ENCODE results near the gene IL34.

The IL34 gene

DNA sequence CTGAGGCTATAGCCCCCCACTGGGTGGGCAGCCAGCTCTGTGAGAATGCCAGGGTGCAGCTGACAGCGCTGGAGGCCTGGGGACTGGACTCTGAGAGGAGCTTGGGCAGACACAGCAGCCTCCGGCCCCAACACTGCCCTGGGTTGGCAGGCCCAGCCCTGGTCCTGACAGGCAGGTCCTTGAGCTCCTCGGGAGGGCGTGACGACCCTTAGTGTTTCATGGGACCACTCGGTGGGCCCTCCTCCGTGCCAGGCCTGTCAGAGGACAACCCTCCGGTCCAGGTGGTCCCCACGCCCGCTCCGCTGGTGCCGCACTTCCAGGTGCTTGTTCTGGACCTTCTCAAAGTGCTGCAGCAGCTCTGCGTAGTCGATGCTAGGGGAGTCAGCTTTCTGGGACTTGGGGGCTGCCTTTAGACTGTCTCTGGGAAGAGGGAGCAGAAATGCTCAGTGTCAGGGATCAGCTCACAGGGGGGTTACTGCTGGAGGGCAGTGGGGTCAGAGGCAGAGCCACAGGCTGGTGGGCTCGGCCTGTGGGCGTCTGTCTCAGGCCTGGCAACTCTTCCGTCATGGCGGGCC is 41.4 kb downstream of the IL34 start:
- no peak for DNase-seq (ENCODE audit: low read depth, low spot score)

DNA sequence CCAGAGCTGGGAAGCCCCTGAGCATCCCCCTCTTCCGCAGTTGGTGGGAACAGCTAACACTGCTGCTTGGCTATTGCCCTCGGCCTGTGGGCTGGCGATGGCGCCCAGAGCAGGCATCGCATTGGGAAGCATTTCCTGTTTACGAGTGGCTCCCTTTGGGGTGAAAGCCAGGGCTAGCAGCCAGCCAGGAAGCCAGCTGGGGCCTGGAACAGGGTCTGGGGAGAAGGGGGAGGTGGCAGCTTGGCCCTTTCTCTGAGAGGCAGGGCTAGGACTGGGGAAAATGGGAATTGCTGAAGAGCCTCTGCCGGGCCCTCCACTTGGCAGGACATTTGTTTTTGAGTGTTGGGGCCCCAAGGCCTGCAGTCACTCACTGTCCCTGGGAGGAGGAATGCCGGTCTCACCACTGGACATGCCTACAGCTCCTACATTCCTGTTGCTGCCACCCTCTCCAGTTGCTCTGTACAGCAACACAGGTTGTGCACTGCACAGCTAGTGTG is 41.9 kb downstream of the IL34 start:
- no peak for DNase-seq (ENCODE audit: low read depth, low spot score)

DNA sequence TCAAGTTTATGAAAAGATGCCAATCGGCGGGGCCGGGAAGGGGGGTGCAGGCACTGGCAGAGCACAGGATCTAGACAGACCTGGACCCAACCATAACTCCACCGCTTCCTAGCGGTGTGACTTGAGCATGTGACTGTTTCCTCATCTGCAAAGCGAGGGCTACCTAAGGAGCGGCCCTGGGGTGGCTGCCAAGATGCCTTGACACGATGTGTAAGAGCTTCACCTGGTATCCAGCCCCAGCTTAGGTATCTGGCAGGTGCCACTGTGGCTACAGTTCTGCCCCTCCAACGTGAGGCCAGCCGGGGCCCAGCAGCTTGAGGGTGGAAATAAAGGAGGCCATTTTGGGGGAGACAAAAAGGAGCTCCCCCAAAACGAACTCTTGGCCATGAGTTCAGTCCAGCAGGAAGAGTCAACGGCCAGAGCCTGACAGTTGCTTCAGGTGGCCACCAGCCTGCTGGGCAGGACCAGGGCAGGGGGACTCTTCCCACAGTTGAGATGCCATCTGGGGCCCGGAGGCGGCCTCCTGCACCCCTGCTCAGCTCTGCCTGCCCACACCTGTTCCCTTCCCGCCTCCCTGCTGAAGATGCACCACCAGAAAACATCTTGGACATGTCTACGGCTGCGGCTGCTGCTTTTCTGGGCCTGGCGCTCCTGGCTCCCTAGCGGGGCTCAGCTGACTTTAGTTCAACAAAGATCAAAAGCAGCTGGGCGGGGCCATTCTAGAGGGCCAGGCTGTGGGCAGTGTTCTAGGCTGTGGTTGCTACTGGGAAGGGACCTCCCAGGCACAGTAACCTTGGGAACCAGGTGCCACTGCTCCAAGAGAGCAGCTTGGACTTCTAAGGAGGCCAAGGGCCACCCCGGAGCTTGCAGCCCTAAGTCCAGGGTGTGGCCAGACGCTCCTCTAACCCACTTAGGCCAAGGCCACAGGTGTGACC is 42.9 kb downstream of the IL34 start:
- no peak for DNase-seq (ENCODE audit: low read depth, low spot score)

DNA sequence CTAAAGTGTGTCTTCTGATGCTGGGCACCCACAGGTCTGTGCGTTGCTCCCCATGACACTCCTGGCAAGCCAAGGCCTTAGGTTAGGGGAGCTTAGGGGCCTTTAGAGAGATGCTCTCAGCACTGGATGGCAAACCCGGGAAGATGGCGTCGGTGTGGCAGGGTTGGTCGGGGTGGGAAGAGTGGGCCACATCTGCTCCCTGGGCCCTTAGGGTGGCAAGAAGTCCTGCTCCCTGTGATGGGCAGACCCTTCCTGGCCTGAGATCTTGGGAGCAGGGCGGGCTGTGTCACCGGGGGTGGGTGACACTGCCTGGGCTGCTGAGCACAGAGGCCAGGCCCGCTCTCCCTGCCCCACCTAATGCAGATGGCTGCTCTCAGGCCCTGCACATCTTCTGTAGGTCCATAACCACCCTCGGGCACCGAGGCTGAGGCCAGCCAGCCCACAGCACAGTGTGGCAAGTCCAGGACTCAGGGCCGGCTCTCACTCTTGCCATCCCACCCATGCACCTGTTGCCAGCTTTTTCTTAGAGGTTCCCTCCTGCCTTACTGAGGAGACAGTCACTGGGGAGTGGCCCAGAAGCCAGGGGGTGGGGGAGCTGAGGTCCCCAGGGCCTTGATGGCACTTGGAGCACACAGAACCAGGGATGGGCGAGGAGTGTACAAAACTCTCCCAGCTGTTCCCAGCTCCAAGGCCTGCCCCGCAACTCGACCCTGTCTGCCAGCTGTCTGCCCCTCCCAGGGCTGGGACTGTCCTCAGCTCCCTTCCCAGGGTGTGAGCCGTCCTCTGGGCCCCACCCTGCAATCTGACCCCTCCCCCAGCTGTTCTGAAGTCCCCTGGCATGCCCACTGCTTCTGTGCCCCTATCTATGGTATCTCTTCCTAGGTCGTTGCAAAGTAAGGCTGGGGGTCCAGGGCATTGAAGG is 43.9 kb downstream of the IL34 start:
- DNase-seq (ENCODE audit: low read depth, low spot score), result no peak

DNA sequence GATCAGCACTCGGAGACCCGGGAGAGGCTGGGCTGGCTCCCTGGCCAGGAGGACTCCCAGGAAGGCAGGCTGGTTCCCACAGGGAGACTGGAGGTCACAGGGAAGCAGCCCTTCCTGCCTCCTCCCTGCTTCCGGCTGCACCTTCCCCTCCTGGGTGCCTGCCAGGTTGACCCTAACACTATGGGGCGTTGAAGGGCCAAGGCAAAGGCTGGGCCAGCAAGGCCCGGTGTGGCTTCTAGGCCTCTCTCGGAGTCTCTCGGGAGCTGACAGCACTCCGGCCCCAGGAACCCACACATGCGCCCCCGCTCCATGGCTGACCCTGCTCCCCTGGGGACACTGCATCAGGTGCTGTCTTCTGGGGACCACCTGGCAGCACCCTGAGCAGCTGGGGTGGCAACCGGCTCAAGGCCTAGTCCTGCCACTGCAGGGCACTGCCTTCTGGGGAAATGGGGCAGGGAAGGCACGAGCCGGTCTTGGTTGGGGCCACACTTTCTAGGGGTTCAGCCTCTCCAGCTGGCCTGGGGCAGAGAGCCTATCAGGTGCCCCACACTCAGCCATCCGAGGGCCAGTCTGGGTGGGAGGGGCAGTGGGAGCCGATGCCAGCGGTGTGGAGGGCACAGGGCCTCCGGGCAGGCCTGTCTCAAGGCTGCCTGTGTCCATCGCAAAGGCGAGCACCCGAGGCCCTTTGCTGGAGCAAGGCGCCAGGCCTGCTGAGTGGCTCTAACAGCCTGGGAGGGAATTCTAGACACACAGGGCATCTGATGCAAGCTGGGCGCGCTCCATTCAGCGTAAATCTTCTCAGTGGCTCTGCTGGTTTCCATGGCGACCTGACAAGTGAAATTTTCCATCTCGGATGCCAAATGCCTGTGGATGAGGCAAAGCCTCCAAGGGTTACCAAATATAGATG is 45.1 kb downstream of the IL34 start:
- no peak for DNase-seq (ENCODE audit: low read depth, low spot score)

DNA sequence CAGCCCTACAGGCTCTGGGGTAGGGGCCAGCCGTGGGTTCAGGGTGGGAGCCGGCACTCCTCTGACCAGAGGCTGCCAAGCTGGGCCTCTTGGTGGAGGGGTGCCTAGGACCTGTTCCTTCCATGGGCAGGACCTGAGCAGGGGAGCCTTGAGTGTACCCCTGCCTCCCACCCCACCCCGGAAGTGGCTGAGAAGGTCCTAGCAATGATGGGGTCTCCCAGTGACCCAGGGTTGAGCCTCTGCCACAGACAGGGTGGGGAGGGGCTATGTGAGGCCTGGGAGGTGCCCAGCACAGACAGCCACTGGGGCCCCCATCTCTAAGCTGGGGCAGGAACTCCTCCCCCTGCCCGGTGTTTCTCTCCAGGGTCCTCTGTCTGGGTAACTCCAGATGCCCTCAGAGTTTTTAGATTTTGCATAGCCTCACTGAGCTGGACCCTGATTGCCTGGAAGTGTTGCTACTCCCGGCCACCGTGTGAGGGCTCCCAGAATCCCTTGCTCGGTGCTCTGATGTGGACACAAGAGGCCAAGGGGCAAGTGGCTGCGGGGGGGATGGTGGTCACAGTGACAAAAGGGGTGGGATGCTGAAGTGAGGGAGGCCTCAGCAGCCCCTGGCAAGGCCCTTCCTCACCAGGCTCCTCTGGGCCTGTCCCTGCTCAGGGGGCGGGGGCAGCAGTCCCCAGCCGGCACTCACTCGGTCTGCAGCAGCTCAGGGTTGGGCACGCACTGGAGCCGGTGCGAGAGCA is 45.9 kb downstream of the IL34 start:
- no peak for DNase-seq (ENCODE audit: low read depth, low spot score)

DNA sequence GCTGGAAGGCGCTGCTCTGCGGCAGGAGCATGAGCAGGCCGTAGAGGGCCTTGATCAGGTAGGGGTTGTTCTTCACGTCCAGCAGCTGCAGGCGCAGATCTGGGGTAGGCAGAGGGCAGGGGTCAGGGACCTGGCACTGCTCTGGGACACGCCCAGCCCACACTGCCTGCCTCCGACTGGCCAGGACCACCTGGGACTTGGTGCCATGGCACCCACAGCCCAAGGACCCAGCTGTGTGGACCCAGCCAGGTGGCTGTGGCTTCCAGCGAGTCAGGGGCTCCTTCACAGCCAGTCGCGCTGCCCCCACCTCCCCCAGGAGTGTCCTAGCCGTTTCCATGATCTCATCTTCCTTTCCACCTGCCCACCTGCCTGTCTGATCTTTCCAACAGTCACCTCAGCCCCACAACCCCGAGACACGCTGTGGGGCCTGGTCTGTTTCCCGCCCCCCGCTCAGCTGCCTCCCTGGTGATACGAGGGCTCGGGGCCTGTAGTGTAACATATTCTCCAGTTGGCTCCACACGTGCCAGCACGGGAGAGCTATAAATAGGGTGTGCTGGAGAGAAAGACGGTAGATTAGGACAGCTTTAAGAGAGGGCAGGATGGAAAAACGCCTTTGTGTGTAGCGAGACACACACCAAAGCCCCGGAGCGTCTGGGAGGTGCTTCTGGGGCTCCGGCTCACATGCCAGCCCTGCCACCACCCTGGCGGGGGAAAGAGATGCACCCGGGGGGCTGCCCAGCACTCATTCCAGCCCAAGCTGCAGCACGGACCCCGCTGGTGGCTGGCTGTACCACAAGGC is 46.7 kb downstream of the IL34 start:
- no peak for DNase-seq (ENCODE audit: low read depth, low spot score)

DNA sequence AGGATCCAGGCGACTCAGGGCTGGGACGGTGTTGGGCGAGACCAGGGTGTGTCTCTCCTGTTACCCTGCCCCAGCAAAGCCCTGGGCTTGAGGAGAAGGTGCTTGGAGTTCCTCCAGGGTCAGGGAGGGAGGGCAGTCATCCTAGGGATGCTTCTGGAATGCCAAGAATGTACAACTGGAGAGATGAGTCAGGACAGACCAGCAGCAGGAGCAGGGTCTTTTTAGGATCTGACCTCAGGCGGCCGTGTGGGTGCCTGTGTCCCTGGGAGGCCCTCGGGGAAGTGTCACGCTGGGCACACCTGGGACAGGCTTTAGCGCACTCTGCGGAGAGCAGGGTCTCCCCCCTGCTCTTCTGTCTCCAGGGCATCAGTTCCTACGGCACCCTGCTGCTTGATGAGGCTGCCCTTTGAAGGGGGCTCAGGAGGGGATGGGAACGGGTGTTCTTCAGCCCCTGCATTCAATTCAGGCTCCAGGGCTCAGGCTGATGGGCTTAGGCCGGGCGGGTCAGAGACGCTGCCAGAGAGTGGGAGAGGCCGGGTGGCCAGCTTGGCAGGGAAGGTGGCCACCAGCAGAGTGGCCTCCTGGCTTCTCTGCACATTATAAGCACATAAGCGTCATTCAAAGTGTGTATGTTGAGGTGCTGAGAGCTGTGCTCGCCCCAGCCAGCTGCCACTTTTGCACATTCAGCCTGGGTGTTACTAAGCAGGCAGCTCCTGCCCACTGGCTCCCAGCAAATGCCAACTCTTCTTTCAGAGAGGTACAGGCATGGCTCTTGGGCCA is 47.9 kb downstream of the IL34 start:
- peak; percentile 96 for DNase-seq (ENCODE audit: low read depth, low spot score)

DNA sequence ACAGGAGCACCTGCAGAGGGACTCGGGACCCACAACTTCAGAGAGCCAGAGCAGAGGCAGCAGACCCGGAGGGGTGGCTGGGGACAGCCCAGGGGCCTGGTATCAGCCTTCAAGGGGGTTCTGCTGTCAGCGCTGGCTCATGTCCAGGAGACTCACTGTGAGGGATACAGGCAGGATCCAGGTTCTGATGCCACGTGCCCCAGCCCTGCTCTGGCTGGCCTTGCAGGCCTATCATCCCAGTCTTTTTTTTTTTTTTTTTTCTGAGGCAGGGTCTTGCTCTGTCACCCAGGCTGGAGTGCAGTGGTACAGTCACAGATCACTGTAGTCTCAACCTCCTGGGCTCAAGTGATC is 48.5 kb downstream of the IL34 start:
- no peak for DNase-seq (ENCODE audit: low read depth, low spot score)

DNA sequence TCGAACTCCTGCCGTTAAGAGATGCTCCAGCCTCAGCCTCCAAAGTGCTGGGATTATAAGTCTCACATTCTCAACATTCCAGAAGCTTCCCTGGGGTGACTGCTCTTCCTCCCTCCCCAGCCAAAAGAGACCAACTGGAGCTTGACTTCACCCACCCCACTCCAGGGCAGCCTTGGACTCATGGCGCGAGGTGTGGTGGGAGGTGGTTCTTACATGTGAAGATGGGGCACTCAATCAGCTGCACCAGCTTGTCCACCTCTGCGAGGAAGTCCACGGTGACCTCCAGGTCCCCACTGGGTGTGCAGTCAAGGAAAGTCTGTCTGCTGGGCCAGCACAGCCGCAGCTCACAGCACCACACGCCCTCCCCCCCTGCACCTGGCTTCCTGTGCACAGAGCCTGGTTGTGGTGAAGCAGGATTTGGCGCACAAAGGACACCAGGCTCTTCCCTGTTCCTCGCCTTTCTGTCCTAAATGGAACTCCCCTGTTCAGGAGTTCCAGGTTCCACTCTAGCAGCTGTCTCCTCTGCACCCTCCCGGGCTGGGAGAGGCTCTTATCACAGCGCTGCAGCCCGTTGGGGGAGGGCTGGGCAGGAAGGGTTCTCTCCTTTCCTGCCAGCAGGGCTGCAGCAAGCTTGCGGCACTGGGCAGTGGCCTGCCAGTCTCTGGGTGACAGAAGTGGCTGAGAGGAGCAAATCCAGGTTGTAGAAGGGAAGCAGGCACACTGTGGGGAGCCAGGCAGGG is 49.1 kb downstream of the IL34 start:
- DNase-seq (ENCODE audit: low read depth, low spot score), result peak; percentile 62

DNA sequence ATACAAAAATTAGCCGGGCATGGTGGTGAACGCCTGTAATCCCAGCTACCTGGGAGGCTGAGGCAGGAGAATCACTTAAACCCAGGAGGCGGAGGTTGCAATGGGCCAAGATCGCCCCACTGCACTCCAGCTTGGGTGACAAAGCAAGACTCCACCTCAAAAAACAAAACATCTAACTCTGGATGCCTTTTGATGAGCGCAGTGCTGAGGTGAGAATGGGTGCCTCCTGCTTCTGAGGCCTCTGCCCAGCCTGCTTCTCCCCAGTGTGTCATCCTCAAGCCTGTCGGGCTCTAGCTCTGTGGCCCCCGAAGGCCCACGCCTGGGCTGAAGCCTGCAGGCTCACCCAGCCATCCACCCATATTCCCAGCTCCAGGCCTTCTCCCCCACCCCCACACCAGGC is 50.0 kb downstream of the IL34 start:
- no peak for DNase-seq (ENCODE audit: low read depth, low spot score)

DNA sequence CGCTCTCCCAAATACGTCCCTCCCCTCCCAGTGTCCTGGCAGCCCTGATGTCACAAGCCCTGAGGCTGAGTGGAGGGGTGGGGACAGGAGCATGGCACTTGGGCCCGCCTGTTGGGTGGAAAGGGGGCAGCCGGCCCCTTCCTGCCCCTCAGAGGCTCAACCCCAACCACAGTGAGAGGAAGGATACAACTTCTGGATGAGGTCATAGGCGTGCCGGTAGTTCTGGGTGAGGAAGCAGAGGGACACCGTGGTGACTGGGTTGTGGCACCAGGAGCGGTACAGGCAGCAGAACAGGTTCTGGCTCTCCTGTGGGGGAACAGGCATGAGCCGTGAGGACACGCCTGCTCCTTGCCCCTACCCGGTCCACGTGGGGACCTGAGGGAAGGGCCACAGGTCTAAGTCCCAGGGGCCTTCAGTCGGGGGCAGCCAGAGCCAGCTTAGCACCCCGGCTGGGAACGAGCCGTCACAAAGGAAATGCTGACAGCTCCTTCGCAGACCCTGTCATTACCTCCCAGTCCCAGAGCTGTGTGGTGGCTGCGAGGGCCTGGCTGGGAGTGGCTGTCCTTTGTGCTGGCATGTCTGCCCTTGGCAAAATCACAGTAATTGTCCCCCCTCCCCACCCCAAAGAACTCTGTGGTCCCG is 50.7 kb downstream of the IL34 start:
- DNase-seq (ENCODE audit: low read depth, low spot score), result peak; percentile 85

DNA sequence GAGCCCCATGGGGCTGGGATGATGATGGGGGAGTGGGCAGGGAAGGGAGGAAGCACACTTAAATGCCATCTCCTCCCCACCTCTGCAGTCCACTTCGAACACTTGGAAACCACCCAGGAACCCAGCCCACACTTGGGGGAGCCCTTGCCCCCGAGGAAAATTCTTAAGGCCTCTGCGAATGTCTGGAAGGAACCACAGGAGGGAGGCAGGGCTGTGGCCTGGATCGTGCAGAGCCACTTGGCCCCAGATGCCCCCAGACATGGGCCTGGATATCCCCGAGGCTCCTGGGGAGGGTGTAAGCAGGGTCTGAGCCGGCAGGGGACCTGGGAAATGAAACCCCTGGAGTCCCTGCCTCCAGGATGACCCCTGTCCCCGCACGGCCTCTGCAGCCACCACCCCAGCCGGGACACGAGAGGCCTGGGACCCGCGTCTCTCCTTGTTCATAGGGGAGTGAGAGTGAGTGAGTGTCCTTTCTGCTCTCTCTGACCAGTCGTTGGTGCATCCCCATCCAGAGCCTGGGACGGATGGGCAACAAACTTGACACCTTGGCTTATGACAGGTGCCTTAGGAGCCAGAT is 51.3 kb downstream of the IL34 start:
- DNase-seq (ENCODE audit: low read depth, low spot score), result peak; percentile 64

DNA sequence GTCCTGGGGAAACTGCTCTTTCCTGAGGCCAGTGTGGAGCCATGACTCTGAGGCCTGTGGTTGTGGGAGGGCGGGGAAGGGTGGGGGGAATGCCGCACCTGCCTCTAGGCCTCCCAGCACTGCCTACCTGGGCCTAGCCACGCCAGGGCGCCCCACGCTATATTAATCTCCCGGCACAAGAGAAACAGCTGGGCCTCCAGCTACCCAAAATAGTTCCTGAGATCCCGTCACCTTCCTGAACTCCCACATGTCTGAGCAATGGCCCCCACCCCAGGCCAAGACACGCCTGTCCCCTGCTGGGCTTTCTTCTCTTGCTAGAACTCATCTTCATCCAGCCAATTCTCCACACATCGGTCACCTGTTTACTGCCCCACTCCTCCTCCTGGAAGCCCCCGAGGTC is 52.5 kb downstream of the IL34 start:
- DNase-seq (ENCODE audit: low read depth, low spot score), result no peak

DNA sequence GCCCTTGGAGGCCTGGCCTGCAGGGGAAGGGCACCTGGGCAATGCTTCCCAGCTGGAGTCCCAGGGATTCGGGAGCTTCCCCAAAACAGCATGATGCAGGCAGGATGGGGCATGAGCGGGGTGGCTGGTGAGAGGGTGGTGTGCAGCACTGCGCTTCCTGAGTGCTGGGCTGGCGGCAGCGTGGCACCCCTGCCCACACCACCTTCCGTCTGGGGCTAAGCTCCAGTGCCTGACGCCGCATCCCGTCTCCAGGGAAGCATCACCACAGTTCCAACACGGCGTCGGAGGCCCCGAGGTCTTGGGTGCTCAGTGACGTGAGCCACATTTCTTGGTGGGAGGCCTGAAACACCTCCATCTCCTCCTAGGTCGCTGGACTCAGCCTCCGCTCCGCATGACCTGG is 53.3 kb downstream of the IL34 start:
- no peak for DNase-seq (ENCODE audit: low read depth, low spot score)

DNA sequence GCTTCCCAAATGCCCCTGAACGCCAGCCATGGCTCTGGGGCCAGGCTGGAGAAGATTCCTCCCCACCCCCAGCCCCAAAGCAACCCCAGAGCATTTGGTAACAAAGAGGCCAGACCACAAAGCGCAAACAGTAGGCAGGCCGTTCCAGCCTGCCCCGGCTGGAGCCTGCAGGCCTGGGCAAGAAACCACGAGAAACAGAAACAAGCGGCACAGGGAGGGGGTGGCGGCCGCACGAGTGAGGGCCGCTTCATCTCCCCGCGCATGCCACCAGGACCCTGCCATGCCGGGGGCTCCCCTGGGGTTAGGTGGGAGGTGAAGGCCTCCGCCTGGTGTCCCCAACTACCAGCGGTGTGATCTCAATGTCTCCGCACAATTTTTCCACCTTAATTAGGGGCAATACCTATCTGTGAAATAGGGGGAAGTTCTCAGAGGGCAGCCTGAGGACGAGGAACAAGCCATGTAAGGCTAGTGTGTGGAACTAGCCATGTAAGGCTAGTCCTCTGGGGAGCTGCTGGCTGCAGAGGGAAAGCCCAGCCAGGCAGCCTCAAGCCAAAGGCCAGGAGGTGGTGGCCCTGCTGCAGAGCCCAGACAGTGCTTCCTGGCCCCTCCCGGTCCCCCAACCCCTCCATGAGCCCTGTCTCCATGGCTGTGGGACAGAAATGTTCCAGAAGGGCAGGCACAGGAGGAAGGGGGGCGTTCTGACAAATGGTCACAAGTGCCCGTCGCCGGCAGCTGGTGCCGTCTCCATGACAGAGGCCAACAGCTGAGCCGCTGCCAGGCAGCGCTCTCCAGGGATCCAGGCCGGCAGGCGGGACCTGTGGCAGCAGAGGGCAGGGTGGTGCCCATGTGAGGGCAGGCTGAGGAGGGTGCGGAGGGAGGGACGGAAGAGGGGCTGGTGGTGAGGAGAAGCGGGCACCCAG is 54.0 kb downstream of the IL34 start:
- DNase-seq (ENCODE audit: low read depth, low spot score), result peak; percentile 48
